NCI-H2029 (cell line): ENCODE measurements around the gene COL5A1.

ENCODE experiments used
- DNase-seq: peaks from one replicate; lab custom pipeline; 2025; lab: John Stamatoyannopoulos, UW

The COL5A1 gene

DNA sequence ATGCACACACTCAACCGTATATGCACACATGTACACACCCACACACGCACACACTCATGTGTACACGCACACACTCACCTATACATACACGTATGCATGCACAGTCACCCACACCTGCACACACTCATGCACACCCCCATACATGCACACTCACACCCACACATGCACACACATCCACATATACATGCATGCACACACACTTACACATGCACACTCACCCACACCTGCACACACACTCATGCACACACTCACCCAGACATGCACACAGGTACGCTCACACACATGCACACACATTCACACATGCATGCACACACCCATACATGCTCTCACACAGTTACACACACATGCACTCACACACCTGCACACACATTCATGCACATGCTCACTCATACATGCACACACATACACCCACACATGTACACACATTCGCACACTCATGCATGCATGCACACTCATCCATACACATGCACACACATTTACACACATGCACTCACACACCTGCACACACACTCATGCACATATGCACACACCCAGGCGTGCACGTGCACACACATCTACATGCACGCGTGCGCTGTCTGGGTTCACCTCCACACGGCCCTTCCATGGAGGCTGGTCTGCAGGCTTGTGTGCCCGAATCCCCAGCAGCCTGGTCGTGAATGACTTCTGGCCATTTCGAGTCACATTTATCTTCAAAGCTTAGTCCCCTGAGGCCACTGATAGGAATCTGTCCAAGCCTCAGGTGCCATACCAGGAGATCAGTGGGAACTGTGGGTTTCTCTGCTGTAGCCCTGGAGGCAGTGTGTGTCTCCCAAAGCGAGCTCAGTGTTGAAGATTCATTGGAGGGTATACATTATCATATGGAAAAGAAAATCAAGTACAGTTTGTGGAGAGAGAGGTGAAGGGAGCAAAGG, 103.0 kb downstream of the COL5A1 start:
- DNase-seq = no peak

- DNase-seq = no peak
These were observed 106.4 kb downstream of the COL5A1 start for GRCh38 chr9:134747951-134748489.

- DNase-seq = no peak
These were observed 107.0 kb downstream of the COL5A1 start for GRCh38 chr9:134748591-134748990.

DNA sequence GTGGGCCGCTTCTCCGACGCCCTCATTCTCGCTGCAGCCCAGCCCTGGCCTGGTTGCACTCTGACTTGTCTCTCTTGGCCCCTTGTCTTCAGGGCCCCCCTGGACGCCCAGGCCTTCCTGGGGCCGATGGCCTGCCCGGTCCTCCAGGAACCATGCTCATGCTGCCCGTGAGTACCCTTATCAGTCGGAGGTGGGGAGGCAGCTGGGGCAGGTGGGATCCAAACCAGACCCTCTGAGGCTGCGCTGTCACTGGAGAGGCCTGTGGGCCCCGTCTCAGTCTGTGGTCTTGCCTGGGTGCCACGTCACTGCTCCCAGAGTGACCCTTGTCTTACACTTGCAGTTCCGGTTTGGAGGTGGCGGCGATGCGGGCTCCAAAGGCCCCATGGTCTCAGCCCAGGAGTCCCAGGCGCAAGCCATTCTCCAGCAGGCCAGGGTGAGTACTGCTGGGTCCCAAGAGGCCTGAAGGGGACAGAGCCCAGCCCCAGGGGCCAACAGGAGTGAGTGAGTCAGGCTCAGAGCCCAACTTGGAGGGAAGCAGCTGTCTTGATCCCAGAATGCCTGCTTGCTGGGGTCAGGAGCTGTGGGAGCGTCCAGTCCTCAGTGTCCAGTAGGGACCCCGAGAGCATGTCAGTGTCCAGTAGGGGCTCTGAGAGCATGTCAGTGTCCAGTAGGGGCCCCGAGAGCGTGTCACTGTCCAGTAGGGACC, 109.0 kb downstream of the COL5A1 start:
- DNase-seq = no peak

DNA sequence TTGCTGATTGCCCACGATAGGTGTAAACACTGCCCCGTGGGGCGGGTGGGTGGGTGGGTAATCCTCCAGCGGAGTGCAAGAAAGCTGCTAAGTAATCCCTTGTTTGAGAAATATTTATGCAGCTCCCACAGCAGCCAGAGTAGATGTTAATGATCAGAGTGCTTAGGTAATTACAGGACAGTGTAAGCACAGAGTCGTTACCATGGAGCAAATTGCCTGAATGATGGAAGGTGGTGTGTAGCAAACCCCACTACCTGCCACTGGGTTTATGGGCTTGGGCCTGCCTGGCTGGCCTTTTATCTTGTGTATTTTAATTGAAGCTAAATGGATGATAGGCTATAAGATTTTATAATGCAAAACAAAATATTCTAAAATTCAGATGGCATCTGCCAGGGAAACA, 110.0 kb downstream of the COL5A1 start:
- no peak for DNase-seq

DNA sequence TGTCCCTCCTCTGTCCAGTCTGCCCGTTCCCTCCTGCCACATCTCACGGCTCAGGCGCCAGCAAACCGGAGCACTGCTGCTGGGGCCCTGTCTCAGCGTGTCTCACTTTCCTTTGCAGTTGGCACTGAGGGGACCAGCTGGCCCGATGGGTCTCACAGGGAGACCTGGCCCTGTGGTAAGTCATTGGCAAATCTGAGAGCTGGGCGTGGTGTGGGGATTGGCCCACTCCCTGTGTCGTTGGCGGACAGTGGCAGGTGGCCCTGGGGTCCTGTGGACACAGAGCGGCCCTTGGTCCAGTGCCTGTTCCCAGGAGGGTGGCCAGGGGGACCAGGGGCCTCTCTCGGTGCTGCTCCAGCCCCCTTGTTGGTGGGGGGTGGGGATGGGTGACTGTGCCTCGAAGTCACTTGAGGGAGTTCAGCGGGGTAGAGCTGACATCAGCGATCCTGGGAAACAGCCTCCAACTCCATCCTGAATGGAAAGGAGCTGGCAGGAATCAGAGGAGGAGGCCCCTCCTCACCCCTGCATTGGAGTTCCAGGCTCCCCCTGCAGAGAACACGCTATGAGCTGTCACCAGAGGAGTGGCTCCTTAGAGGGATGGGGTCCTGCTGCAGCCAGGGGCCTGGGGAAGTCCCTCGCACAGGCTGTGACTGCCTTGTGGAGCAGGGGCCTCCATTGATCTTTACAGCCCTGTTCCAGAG, 111.0 kb downstream of the COL5A1 start:
- no peak for DNase-seq

DNA sequence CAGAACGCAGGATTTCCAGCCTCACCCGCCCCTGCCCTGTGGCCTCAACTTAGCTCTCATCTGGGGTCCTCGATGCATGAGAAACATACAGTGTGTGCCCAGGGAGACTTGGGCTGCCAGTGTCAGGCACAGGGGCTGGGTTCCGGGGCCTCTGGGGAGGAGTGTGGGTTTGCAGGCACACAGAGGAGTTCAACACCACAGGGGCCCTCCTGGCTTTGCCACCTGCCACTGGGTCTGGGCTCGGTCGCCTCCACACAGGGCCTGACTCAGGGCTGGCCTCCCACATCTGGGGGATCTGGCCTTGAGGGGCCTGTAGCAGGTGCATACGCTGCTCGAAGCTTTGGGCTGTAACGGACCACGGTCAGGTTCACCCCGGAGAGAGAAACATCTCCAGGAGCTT, 111.6 kb downstream of the COL5A1 start:
- no peak for DNase-seq

- no peak for DNase-seq
These were observed 113.8 kb downstream of the COL5A1 start for GRCh38 chr9:134755221-134755907.

DNA sequence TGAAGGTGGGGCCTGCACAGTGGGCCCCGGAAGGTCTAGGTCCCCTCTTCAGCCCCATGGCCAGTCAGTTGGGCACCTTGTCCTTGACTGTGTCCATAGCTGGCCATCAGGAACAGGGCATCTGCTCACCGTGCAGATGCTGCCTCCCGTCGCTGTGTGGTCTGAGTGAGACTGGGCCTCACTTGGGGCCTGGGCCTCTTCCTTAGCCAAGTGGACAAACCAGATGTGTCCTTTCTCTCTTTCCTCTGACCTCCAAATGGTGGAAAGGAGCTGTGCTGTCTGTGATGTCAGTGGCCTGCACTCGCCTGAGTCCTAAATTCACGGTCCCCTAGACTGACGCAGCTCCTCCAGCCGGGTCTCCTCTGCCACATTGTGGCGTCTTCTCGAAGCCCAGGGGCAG, 114.5 kb downstream of the COL5A1 start:
- no peak for DNase-seq

GRCh38 chr9:134757216-134757975, 115.8 kb downstream of the COL5A1 start:
- no peak for DNase-seq

DNA sequence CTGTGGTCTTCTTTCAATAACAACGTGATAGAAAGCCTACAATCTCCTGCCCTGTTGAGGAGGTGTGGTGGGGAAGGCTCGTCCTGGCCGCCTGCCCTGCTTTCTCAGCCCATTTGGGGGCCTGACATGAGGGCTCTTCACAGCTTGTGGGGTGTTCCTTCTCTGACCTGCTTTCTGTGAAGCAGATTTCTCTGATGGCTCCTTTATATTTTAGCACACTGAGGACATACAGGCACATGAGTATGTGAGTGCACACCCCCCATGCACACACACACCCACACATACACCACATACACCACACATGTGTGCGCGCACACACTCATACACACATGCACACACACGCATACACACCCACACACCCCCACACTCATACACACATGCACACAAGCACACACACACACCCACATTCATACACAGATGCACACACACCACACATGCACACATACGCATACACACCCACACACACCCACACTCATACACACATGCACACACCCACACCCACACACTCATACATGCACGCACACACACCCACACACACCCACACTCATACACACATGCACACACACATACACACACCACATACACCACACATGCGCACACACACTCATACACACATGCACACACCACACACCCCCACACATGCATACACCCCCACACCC, 117.5 kb downstream of the COL5A1 start:
- no peak for DNase-seq

- DNase-seq = no peak
These were observed 118.3 kb downstream of the COL5A1 start for GRCh38 chr9:134759913-134760312.

DNA sequence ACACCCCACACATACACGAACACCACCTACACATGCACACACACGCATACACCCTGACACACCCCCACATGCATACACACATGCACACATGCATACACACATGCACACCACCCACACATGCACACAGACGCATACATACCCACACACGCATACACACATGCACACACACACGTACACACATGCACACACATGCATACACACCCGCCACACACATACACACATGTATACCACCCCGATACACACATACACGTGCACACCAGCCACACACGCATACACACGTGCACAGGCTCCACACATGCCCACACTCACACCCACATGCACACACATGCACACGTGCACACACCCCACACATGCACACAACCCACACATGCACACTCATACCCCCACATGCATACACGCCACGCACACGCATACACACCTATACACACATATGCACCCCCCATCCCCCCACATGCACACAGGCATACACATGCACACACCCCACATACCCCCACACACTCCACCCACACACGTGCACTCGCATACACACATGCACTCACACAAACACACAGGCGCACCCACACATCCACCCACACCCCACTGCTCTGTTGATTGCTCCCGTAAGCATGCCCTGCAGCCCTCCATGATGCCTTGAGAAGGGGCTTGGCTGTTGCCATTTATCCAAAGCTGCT, 119.3 kb downstream of the COL5A1 start:
- no peak for DNase-seq

DNA sequence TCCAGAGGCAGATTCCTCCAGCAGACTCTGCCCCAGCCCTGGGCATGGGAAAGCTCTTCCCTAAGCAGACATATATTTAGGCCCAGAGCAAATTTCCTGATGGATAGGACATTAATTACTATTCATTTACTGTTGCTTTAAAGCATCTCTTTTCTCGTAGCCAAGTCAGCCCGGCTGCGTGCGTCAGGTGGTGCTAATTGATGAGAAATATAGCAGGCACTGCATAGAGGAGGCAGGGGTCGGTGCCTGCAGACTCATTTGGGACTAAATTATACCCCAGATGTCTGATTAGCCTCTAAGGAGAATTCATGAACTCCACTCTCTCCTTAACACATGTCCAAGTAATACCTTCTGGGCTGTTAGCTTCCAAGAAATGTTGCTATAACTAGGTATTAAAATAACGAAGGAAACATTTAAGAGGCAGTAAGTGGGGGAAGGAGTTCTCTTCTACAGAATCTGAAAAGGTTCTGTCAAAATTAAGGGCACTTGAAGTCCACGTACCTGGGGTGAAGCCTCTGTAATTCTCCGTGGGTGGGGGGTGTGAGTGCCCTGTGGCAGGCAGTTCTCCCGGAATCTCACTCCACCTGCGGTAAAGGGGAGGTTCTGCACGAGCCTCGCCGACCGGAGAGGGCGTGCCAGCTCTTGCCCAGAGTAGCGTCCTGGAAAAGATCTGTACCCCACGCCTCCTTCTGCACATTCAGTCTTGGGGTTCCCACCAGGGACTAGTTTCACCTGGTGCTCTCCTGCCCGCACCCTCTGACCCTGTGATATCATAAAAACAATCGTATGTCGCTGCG, 123.1 kb downstream of the COL5A1 start:
- no peak for DNase-seq

- DNase-seq = no peak
These were observed 124.2 kb downstream of the COL5A1 start for GRCh38 chr9:134765785-134766184.

DNA sequence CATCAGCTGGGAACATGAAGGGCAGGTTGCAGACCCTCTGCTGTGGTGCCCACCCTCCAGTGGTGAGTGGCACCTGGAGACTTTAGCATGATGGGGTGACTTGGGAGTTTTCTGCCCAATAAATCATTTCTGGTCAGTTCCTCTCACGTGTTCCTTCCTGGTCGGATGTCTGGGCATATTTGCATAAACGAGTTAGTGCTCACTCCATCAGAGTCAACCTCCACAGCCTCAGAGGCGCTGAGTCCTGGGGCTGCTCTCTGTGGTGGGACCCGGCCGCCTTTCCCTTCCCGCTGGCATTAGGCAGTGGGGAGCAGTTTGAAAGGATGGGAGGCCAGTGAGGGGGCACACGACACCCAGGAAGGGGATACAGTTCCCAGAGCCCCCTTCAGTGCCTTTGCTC, 125.0 kb downstream of the COL5A1 start:
- DNase-seq = no peak

GRCh38 chr9:134768332-134768708, 126.7 kb downstream of the COL5A1 start:
- DNase-seq = no peak

DNA sequence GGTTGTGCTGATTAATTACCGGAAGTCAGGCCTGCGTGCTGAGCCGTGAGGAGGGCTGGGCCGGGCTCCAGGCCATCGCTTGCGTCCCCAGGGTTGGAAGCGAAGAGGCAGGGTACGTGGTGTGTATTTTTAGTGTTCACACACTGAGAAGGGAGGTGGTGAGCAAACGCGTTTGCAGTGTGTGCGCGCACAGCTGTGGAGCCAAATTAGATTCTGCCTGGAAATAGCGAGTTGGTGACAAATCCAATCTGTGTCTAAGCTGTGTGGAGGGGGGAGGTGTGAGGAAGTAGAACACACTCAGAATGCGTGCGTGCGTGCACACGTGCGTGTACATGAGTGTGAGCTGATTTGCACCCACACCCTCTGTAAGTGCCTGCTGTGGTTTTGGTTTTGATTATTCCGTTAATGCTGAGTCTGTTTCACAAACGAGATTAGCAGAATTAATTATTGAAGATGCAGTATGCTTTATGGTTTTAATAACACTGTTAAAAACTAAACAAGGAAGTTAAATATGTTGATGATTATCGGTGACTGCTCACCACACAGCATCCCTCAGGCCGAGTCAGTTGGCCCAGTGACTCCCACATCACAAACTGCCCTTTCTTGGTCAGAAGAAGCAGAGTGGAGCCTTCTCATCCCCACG, 127.2 kb downstream of the COL5A1 start:
- DNase-seq = no peak
